Glomerular endothelial cell (primary cell): Measurements from ENCODE around the gene KAT8. TPM values are rescaled to one million over a fixed set of nuclear protein-coding genes. Genes with fewer than 3 reads are reported as not detected.

Source experiments
- DNase-seq: peaks from one replicate; pipeline ENCODE4 v3.0.0-alpha.2; 2011; ENCODE audit warnings: low read depth, low spot score; ENCODE audit errors: extremely low read depth
- total RNA-seq: library from RNA; depleted of rRNA; stranded (reverse); fragments of >200 nt; gene quantifications from 2 replicates; pipeline ENCODE4 v1.2.3, GENCODE V29; 2015

KAT8 gene
- total RNA-seq, 1 donor from 2014 or later = 29.1 TPM

DNA sequence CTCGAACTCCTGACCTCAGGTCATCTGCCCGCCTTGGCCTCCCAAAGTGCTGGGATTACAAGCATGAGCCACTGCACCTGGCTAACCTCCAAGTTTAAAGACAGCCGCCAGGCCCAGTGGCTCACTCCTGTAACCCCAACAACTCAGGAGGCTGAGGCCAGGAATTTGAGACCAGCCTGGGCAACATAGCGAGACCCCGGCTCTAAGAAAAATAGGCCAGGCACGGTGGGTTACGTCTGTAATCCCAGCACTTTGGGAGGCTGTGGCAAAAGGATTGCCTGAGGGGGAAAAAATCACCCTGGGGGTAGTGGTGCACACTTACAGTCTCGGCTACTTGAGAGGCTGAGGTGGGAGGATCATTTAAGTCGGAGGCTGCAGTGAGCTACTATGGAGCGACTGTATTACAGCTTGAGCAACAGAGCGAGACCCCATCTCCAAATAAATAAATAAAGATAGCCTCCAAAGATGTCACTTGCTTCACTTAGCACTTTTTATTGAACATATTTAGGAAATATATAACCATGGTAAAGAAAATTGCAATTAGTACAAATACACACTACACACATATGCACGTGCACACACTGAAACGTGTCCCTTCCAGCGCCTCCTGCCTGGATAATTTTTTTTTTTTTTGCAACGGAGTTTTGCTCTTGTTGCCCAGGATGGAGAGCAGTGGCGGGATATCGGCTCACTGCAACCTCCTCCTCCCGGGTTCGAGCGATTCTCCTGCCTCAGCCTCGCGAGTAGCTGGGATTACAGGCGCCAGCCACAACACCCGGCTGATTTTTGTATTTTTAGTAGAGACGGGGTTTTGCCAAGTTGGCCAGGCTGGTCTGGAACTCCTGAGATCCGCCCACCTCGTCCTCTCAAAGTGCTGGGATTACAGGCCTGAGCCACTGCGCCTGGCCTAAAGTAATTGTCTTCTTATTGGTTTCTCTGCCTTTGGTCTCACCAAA lies 10.7 kb upstream of the KAT8 start:
- DNase-seq = no peak

DNA sequence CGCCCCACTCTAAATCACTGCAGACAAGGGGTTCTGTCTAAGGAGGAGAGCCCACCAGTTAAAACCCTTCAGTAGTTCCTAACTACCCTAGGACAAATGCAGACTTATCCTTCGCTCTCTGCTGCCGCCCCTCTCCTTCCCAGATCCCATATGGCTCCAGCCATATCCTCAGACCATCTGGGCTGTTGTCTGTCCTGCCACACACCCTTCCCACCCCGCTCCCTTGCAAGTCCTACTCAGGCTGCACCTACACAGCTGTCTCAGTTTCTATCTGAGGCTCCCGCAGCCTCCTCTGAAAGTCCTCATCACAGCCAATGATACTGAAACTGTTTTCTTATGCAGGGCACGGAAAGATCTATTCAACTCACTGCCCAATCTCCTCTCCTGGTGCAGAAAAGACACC lies 10.0 kb upstream of the KAT8 start:
- no peak for DNase-seq

DNA sequence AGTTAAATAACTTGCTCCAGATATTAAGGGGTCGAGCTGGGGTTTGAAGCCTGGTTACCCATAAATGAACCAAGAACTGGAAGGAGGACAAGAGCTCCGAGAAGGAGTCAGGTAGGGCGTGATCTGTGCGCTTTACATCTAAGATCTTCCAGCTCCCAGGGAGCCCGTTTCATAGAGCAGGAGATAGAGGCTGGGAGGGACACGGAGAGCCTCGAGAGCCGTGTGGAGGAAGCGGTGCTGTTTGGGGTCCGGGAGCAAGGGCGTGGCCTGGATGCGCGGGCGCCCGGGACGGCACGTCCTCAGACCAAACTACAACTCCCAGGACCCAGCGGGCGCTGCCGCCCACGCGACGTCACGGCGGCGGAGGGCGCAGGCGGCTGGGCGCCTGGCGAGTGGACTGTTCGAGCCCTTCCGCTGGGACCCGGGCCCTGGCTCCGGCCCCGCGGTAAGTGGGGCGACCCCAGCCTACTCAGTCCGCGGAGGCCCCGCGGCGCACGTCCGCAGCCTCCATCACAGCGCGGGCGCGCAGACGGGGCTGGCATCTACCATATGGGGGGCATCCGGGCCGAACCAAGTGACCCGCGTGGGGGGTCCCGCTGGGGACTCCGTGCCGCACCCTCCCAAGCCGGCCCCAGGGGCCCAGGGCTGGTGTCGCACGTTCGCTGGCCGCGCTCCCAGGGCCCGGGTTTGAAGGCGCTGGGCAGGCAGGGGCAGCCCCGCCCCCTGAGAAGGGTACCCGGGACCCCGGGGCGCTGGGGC lies 9.2 kb upstream of the KAT8 start, which contains the start of gene BCKDK:
BCKDK (plus strand) TSS at position 352 of the 759 bp plus-strand sequence. CDS start 838 bp downstream, outside the sequence.
- DNase-seq = no peak

DNA sequence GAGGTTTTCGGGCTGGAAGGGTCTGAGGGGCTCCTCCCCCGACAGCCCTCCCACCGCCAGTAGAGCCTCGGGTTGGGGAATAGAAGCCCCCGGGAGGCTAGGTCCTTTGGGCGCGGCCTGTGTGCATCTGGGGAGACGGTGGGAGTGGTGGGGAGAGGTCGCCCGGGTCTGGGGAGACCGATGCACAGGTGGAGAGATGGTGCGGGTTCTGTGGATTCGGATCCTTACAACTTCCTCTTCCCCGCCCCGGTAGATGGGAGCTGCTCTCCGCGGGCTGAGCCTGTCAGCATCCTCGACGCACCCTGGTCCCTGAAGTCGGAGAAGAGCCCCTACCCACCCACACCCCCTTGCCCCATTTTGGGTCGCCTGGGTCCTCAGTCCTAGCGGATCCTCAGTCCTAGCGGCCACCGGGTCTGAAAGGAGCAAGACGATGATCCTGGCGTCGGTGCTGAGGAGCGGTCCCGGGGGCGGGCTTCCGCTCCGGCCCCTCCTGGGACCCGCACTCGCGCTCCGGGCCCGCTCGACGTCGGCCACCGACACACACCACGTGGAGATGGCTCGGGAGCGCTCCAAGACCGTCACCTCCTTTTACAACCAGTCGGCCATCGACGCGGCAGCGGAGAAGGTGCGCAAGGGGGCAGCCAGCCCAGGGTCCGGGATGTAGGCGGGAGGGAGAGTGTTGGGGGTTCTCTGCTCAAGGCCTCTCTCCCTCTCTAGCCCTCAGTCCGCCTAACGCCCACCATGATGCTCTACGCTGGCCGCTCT lies 8.5 kb upstream of the KAT8 start:
- no peak for DNase-seq

DNA sequence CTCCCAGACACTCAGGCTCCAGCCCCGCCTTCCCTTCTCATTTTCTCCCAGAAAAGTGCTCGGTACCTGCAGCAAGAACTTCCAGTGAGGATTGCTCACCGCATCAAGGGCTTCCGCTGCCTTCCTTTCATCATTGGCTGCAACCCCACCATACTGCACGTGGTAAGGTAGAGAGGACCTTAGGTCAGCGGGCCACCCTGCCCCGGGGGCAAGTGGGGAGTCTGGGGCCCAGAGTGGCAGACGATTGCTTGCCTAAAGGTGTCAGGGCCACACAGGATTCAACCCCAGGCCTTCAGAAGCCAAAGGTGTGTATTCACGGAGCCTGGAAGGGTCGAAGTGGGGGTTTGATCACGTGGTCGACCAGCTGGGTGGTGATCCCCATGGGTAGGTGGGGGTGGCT lies 7.8 kb upstream of the KAT8 start:
- no peak for DNase-seq

DNA sequence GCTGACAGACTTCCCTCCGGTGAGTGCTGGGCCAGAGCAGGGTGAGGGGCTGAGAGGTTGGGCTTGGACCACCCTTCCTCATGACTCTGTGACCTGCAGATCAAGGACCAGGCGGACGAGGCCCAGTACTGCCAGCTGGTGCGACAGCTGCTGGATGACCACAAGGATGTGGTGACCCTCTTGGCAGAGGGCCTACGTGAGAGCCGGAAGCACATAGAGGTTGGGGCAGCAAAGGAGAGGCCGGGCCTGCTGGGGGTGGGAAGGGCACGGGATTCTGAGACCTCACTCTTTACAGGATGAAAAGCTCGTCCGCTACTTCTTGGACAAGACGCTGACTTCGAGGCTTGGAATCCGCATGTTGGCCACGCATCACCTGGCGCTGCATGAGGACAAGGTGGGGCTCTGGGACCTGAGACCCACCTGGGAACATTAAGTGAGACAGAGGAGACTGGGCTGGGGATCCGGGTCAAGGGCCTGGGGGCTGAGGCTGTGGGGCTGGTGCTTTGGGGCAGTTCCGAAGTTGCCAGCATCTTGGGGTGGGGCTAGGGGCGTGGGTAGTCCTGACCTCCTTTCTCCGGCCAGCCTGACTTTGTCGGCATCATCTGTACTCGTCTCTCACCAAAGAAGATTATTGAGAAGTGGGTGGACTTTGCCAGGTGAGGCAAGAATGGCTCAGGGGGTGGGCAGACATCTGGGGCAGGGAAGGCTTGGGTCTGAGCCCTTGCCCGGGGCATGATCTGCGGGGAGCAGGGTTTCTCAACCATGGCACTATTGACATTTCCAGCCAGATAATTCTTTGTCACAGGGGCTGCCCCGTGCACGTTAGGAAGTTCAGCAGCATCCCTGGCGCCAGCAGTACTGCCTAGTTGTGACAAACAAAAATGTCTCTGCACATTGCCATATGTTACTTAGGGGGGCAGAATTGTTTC lies 7.1 kb upstream of the KAT8 start:
- DNase-seq = no peak

DNA sequence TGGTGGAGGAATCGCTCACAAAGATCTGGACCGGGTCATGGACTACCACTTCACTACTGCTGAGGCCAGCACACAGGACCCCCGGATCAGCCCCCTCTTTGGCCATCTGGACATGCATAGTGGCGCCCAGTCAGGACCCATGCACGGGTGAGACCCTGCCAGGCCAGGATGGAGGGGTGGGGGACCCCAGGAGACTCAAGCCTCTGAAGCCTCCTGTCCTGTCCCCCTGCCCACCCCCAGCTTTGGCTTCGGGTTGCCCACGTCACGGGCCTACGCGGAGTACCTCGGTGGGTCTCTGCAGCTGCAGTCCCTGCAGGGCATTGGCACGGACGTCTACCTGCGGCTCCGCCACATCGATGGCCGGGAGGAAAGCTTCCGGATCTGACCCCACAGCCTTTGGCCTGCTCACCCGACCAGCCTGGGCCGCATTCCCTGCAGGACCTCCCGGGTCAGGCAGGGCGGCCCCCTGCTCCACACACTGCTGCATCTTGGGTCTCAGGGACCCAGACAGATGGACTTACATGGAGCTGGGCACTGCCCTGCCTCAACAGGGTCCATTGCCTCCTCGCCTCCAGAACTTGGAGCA lies 5.5 kb upstream of the KAT8 start:
- DNase-seq = no peak

DNA sequence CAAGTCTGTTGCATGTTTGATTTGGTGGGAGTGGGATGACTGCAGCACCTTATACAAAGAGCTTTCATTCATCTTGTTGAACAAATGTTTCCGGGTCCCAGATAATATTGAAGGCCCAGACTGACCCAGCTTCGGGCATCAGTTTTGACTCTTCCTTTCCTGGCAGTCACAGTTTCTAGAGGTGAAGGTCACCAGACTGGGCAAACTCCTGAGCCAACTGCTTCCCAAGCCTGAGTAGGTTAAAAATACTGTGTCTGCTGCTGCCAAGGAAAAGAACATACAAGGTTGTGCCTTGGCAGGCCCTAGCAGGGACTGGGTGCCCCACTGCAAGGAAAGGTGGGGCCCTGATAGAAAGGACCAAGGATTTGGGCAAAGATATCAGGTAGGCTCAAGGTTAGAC lies 4.8 kb upstream of the KAT8 start:
- DNase-seq = no peak

DNA sequence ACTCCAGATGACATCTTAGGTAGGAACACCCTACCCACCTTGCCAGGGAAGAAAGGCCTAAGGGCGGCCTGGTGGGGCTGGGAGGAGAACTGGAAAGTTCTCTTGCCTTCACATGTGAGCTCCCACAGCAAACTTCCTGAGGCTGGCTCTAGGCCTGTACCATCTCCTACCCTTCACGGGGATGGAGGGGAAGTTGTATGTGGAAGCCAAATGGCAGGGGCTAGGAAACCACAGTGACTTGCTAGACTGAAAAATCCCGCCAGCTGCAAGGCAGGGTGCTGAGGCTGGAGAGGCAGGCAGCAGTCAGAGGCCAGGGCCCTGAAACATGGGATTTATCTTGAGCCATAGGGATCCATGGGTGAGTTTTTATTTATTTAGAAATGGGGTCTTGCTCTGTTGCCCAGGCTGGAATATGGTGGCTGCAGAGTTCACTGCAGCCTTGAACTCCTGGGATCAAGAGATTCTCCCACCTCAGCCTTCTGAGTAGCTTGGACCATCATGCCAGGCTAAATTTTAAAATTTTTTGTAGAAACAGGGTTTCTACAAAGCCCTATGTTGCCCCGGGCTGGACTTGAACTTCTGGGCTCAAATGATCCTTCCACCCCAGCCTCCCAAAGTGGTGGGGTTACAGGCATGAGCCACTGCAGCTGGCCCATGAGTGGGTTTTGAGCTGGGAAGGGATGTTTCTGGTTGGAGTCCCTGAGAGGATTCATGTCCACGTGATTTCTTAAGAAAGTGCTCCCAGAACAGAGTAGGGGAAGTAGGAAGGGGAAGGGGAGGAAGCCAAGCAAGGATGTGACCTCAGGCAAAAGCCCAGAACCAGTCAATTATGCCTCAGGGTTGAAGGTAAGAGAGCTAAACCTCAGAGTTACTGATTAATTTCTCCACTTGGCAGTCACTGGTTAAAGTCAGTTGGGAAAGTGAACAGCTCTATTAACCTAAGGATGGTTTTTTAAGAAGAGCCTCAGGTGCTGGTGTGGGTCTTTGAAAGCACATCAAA lies 4.0 kb upstream of the KAT8 start:
- no peak for DNase-seq

DNA sequence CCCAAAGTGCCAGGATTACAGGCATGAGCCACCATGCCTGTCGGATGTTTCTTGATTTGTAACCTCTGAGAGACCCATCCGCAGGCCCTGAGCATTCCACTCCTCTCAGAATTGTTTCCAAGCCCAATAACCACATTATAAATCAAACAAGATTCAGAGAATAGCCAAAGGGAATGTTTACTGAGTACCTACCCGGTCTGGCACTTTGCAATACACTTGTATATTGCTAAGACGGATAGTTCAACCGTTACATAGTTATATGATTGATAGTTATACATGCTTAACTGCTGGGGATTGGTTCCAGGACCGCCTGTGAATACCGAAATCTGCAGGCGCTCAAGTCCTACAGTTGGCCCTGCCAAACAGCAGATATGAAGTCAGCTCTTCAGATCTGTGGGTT lies 3.0 kb upstream of the KAT8 start:
- no peak for DNase-seq

DNA sequence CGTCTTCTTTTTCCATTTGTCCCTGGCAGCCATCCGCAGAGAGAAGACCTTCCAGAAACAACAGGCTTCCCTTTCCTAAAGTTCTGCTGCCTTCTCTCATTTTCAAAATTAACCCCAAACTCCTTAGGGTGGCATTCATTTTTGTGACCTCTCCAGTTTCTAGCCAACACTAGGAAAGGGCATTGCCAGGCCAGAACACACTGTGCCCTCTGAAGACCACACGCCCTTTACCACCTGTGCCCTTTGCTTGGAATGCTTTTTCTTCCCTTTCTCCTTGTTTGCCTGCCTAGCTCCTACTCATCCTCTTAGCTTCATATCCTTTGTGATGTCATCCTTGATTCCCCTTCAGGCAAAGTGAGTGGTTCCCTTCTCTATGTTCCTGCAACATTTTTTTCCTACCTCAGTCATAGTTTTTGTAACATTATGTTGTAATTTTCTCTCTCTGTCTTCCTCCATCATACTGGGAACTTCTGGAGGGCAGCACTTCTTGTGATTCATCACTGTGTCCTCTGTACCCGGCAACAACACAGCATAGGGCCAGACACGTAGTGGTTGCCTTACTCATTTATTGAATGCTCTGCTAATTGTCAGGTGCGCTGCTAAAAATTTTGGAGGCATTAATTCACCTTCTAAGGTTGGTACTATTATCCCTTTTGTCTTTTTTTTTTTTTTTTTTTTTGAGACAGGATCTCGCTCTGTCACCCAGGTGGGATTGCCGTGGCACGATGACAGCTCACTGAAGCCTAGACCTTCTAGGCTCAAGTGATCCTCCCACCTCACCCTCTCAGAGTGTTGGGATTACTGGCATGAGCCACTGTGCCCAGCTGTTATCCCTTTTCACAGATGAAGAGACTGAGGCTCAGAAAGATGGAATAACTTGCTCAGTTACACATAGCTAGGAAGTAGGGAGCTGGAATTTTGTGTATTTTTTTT lies 1.0 kb downstream of the KAT8 start:
- DNase-seq = no peak

DNA sequence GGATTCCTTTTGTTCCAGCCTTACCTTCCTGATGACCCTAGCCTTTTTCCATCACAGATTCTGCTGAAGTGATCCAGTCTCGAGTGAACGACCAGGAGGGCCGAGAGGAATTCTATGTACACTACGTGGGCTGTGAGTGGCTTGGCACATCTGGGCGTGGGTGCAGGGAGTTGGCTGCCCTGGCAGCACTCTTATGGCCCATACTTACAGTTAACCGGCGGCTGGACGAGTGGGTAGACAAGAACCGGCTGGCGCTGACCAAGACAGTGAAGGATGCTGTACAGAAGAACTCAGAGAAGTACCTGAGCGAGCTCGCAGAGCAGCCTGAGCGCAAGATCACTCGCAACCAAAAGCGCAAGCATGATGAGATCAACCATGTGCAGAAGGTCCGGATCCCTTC lies 2.7 kb downstream of the KAT8 start:
- DNase-seq = no peak

DNA sequence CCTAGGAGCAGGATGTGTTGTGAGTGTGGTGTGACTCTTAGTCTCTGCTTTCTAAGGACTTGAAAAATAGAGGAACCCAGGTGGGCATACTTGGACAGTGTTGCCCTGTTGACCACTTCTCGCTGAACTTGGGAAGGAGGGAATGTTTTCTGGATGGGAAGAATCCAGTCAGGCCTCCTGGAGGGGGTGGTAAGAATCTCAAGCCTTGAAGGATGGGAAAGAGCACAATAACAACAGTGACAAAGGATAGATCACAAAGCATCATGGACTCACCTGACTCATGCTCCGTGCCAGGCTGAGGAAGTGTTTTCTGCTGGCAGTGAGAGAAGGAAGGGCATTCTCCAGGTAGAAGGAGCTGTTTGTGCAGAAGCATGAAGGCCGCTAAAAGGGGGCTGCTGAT lies 8.4 kb downstream of the KAT8 start:
- no peak for DNase-seq

DNA sequence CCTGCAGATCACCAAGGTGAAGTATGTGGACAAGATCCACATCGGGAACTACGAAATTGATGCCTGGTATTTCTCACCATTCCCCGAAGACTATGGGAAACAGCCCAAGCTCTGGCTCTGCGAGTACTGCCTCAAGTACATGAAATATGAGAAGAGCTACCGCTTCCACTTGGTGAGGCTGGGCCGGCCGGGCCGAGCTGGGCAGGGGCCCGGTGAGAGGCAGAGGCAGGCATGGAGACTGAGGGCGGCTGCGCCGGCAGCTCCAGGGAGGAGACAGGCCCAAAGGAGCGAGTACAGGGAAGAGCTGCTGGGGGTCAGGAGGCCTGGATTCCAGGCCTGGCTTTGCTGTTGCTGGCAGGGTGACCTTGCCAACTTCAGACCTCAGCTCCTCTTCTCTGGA lies 9.7 kb downstream of the KAT8 start:
- no peak for DNase-seq

DNA sequence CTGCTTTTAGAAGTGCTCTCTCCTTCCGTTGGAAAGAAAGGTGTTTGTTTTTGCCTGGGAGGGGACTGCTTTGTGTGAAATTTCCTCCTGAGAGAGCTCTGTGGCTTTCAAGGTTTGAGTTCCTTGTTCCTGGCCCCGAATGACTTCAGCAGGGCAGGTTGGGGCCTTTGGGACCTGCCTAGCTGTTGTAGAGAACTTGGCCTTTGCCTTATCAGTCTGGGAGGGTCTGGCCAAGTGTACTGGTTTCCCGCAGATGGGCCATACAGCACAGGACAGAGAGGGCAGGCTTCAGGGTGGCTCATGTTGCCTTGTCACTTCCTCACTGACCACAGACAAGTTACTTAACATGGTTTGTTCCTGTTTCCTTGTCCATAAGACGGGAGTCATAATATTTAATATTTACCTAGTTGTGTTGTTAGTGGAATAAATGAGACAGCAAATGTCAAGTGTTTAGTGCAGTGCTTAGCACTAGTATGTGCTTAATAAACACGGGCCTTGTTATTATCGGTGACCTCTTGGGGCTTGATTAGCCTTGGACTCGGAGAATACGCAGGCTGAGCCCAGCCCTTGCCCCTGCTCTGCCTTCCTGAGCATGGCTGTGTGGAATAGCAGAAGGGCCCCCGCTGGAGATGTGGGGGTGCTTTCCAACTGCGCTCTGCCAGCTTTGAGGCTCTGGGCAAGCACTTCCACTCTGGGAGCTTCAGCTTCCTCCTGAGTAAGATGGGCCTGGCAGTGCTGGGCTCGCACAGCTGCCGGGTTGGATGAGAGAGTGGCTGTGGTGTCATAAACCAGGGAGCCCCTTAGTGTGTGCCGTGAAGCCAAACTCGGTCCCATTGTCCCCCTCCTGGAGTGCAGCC lies 11.5 kb downstream of the KAT8 start:
- DNase-seq = no peak

DNA sequence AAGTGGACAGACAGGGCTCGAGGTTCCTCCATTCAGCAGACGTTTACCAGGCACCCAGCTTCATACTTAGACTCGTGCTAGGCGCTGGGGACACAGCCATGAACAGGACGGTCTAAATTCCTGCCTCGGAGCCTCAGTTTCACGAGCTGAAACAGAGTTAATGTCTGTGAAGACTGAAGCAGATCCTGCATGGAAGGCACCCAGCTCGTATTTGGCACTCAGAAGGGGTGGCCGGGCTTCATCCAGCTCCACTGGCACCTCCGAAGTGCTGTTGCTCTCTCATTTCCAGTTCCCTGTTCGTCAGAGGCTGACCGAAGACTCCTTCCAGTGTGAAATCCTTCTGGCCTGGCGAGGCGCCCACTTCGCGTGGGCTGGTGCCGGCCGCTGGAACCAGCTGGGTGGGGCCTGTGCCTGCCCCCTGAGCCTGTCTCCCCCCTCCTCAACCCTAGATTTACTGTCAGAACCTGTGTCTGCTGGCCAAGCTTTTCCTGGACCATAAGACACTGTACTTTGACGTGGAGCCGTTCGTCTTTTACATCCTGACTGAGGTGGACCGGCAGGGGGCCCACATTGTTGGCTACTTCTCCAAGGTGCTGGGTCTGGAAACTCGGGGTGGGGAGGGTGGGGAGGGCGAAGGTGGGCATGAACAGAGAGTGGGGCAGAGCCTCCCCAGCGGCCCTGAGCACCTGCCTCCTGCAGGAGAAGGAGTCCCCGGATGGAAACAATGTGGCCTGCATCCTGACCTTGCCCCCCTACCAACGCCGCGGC lies 12.3 kb downstream of the KAT8 start:
- DNase-seq = no peak
